Mesenchymal stem cell (in vitro differentiated cells and primary cell): ENCODE data around the gene ZBTB2.

Experiments
- DNase-seq: peaks from one replicate; pipeline ENCODE4 v3.0.0-alpha.2; 2013
- H2AFZ ChIP-seq: one replicate; pipeline ENCODE4 v1.6.1; 2013; ENCODE audit warnings: low read depth, mild to moderate bottlenecking, control low read depth, inconsistent platforms, low read length, moderate library complexity
- H2AK5ac ChIP-seq: 2 replicates; pipeline ENCODE4 v1.6.1; 2013; ENCODE audit warnings: low read length, moderate library complexity, mild to moderate bottlenecking, inconsistent platforms; ENCODE audit not compliant: severe bottlenecking
- H2BK120ac ChIP-seq: one replicate; pipeline ENCODE4 v1.6.1; 2013; ENCODE audit warnings: low read depth, mild to moderate bottlenecking, inconsistent platforms, low read length, moderate library complexity
- H2BK12ac ChIP-seq, 2 experiments: one replicate each; pipeline ENCODE4 v1.6.1; 2013; ENCODE audit warnings: inconsistent platforms in 2 of 2, low read length in 2 of 2, mild to moderate bottlenecking in 2 of 2, moderate library complexity in 2 of 2, control low read depth in 1 of 2
- H2BK15ac ChIP-seq: one replicate; pipeline ENCODE4 v1.6.1; 2013; ENCODE audit warnings: mild to moderate bottlenecking, low read depth, inconsistent platforms; ENCODE audit not compliant: poor library complexity, severe bottlenecking
- H2BK5ac ChIP-seq: 2 replicates; pipeline ENCODE4 v1.6.1; 2013; ENCODE audit warnings: low read depth, mild to moderate bottlenecking, low read length, control low read depth, inconsistent platforms; ENCODE audit not compliant: poor library complexity, severe bottlenecking
- H3K14ac ChIP-seq, 2 experiments: one replicate each; pipeline ENCODE4 v1.6.1; 2013; ENCODE audit warnings: inconsistent platforms in 2 of 2, low read length in 2 of 2, control low read depth in 1 of 2, mild to moderate bottlenecking in 1 of 2, moderate library complexity in 1 of 2
- H3K18ac ChIP-seq, 2 experiments: one replicate each; pipeline ENCODE4 v1.6.1; 2013; ENCODE audit warnings: inconsistent platforms in 2 of 2, low read length in 2 of 2, control low read depth in 1 of 2, low read depth in 1 of 2, mild to moderate bottlenecking in 1 of 2
- H3K23ac ChIP-seq, 2 experiments: one replicate each; pipeline ENCODE4 v1.6.1; 2013; ENCODE audit warnings: inconsistent platforms in 2 of 2, low read length in 2 of 2, mild to moderate bottlenecking in 2 of 2, moderate library complexity in 2 of 2, control low read depth in 1 of 2
- H3K27ac ChIP-seq: 2 replicates; pipeline ENCODE4 v1.5.1; 2013; ENCODE audit warnings: mild to moderate bottlenecking, moderate library complexity, low read length, control low read depth, inconsistent platforms; ENCODE audit not compliant: poor library complexity, severe bottlenecking
- H3K27me3 ChIP-seq, 2 experiments: 2 replicates each; pipeline versions ENCODE4 v1.6.1 to v1.7.0; 2013; ENCODE audit warnings: low read length in 2 of 2, mild to moderate bottlenecking in 2 of 2, moderate library complexity in 2 of 2, control low read depth in 1 of 2, inconsistent platforms in 1 of 2; ENCODE audit not compliant: control insufficient read depth in 1 of 2, insufficient read depth in 1 of 2
- H3K36me3 ChIP-seq, 2 experiments: 2 replicates each; pipeline versions ENCODE4 v1.6.1 to v1.7.0; 2013; ENCODE audit warnings: low read length in 2 of 2, control low read depth in 1 of 2, inconsistent platforms in 1 of 2, low read depth in 1 of 2, mild to moderate bottlenecking in 1 of 2; ENCODE audit not compliant: insufficient read depth in 2 of 2, control insufficient read depth in 1 of 2
- H3K4ac ChIP-seq, 2 experiments: one replicate each; pipeline ENCODE4 v1.6.1; 2013; ENCODE audit warnings: inconsistent platforms in 2 of 2, low read length in 2 of 2, mild to moderate bottlenecking in 2 of 2, moderate library complexity in 2 of 2, control low read depth in 1 of 2, low read depth in 1 of 2
- H3K4me1 ChIP-seq: 2 replicates; pipeline ENCODE4 v1.6.1; 2013; ENCODE audit warnings: low read depth, low read length, control low read depth; ENCODE audit not compliant: control insufficient read depth, insufficient read depth
- H3K4me2 ChIP-seq: 2 replicates; pipeline ENCODE4 v1.6.1; 2013; ENCODE audit warnings: low read length, mild to moderate bottlenecking, inconsistent platforms; ENCODE audit not compliant: poor library complexity, severe bottlenecking
- H3K4me3 ChIP-seq, 2 experiments: 2 replicates each; pipeline versions ENCODE4 v1.5.1 to v1.7.0; 2013; ENCODE audit warnings: low read length in 2 of 2, mild to moderate bottlenecking in 2 of 2, control low read depth in 1 of 2, low read depth in 1 of 2; ENCODE audit not compliant: insufficient read depth in 1 of 2
- H3K79me1 ChIP-seq: replicated peaks from 2 replicates; pipeline ENCODE4 v1.6.1; 2013; ENCODE audit warnings: mild to moderate bottlenecking, control low read depth, low read length, inconsistent platforms; ENCODE audit not compliant: poor library complexity, severe bottlenecking
- H3K9ac ChIP-seq: 2 replicates; pipeline ENCODE4 v1.7.0; 2013; ENCODE audit warnings: mild to moderate bottlenecking, low read length, moderate library complexity
- H3K9me3 ChIP-seq: 2 replicates; pipeline ENCODE4 v1.7.0; 2013; ENCODE audit warnings: mild to moderate bottlenecking, low read length; ENCODE audit not compliant: control insufficient read depth
- H4K8ac ChIP-seq: one replicate; pipeline ENCODE4 v1.6.1; 2013; ENCODE audit warnings: inconsistent platforms, mild to moderate bottlenecking, low read length, moderate library complexity
- H4K91ac ChIP-seq: one replicate; pipeline ENCODE4 v1.6.1; 2013; ENCODE audit warnings: mild to moderate bottlenecking, low read length, inconsistent platforms
- WGBS: methylation state at CpG from one replicate; pipeline ENCODE4 v1.1.7; 2013; ENCODE audit warnings: mixed read lengths; 5-methylcytosine and 5-hydroxymethylcytosine counted together

The ZBTB2 gene

GRCh38 chr6:151432651-151433050 is 41.3 kb upstream of the ZBTB2 start:
- H2AFZ ChIP-seq, result no peak overlapping the region
- DNase-seq, result no peak
- WGBS, result 97% methylated on average over 2 of the region's 4 CpGs

GRCh38 chr6:151431337-151431736 is 40.0 kb upstream of the ZBTB2 start:
- Histone ChIP-seq H2BK5ac (no peak overlapping the region), H2BK15ac (no peak overlapping the region), H3K9me3 (no peaks in the 10 kb centered on the region), H2AFZ (no peak overlapping the region), H4K91ac (no peak overlapping the region), H3K27ac (peak overlapping the region; percentile 13), H3K27me3 (no peaks in the 10 kb centered on the region), H3K79me1 (peaks cover 15% of the 10 kb centered on the region), H3K9ac (no peak overlapping the region), H3K4me2 (no peak overlapping the region), H3K4me3 (no peak overlapping the region), H3K14ac (no peak overlapping the region), H3K18ac (no peak overlapping the region), H3K23ac (no peak overlapping the region), H3K36me3 (peaks cover 20 to 66% of the 10 kb centered on the region in 2 experiments), H2AK5ac (no peak overlapping the region), H3K4ac (no peak overlapping the region), H3K4me1 (peaks cover 8% of the 10 kb centered on the region), H2BK120ac (no peak overlapping the region), H2BK12ac (no peak overlapping the region), H4K8ac (no peak overlapping the region)
- WGBS, result 99% methylated on average over 2 of the region's 3 CpGs
- DNase-seq, result no peak

More at GRCh38 chr6:151432651-151433050, 41.3 kb upstream of the ZBTB2 start:
- H3K4me3 ChIP-seq, result no peak overlapping the region
- no peak overlapping the region for H2BK12ac ChIP-seq
- no peak overlapping the region for H3K18ac ChIP-seq
- no peak overlapping the region for H3K4ac ChIP-seq
- no peak overlapping the region for H2AK5ac ChIP-seq
- H3K36me3 ChIP-seq, result peaks cover 20 to 57% of the 10 kb centered on the region in 2 experiments
- no peak overlapping the region for H3K23ac ChIP-seq
- H2BK120ac ChIP-seq, result no peak overlapping the region
- H3K4me1 ChIP-seq, result peaks cover 8% of the 10 kb centered on the region
- H3K27ac ChIP-seq, result no peak overlapping the region
- H3K79me1 ChIP-seq, result peaks cover 15% of the 10 kb centered on the region
- no peak overlapping the region for H4K91ac ChIP-seq
- H3K9me3 ChIP-seq, result no peaks in the 10 kb centered on the region
- no peak overlapping the region for H2BK5ac ChIP-seq
- H3K9ac ChIP-seq, result no peak overlapping the region
- H3K4me2 ChIP-seq, result no peak overlapping the region
- H4K8ac ChIP-seq, result no peak overlapping the region
- H3K27me3 ChIP-seq, result no peaks in the 10 kb centered on the region
- no peak overlapping the region for H3K14ac ChIP-seq
- no peak overlapping the region for H2BK15ac ChIP-seq

- H2BK5ac ChIP-seq, result no peak overlapping the region
- H3K4ac ChIP-seq, result no peak overlapping the region
- H3K27ac ChIP-seq, result no peak overlapping the region
- H2AFZ ChIP-seq, result no peak overlapping the region
- H2BK120ac ChIP-seq, result no peak overlapping the region
- H3K23ac ChIP-seq, result no peak overlapping the region
- 94% methylated on average over 3 of the region's 3 CpGs for WGBS
- H3K14ac ChIP-seq, result no peak overlapping the region
- peaks cover 20 to 70% of the 10 kb centered on the region in 2 experiments for H3K36me3 ChIP-seq
- H3K79me1 ChIP-seq, result peaks cover 15% of the 10 kb centered on the region
- H3K4me2 ChIP-seq, result no peak overlapping the region
- peaks cover 10% of the 10 kb centered on the region for H3K4me1 ChIP-seq
- no peak for DNase-seq
- H3K9me3 ChIP-seq, result no peaks in the 10 kb centered on the region
- no peak overlapping the region for H2BK12ac ChIP-seq
- H2AK5ac ChIP-seq, result peak overlapping the region; percentile 41
- no peak overlapping the region for H3K4me3 ChIP-seq
- no peak overlapping the region for H2BK15ac ChIP-seq
- H3K27me3 ChIP-seq, result no peaks in the 10 kb centered on the region
- peak overlapping the region; percentile 9 for H4K8ac ChIP-seq
- H3K9ac ChIP-seq, result no peak overlapping the region
- H4K91ac ChIP-seq, result no peak overlapping the region
- H3K18ac ChIP-seq, result no peak overlapping the region
Measured at GRCh38 chr6:151430886-151431285, 39.5 kb upstream of the ZBTB2 start.

- no peak overlapping the region for H4K8ac ChIP-seq
- no peak overlapping the region for H3K18ac ChIP-seq
- H3K23ac ChIP-seq, result no peak overlapping the region
- H3K4ac ChIP-seq, result no peak overlapping the region
- no peak overlapping the region for H2AFZ ChIP-seq
- H3K27ac ChIP-seq, result no peak overlapping the region
- H3K79me1 ChIP-seq, result peaks cover 22% of the 10 kb centered on the region
- H2BK120ac ChIP-seq, result no peak overlapping the region
- H2AK5ac ChIP-seq, result no peak overlapping the region
- H3K9me3 ChIP-seq, result no peaks in the 10 kb centered on the region
- no peak overlapping the region for H3K9ac ChIP-seq
- no peak for DNase-seq
- peaks cover 11% of the 10 kb centered on the region for H3K4me1 ChIP-seq
- H3K27me3 ChIP-seq, result no peaks in the 10 kb centered on the region
- no peak overlapping the region for H2BK5ac ChIP-seq
- peak overlapping the region; percentile 7 for H4K91ac ChIP-seq
- no peak overlapping the region for H2BK15ac ChIP-seq
- H3K14ac ChIP-seq, result no peak overlapping the region
- WGBS, result 83% methylated on average over 3 of the region's 4 CpGs
- H3K4me3 ChIP-seq, result no peak overlapping the region
- H3K4me2 ChIP-seq, result no peak overlapping the region
- H2BK12ac ChIP-seq, result no peak overlapping the region
- peaks cover 32 to 88% of the 10 kb centered on the region in 2 experiments for H3K36me3 ChIP-seq
Measured at GRCh38 chr6:151428093-151428735, 36.9 kb upstream of the ZBTB2 start.
